ENCODE data around the gene CELA2A.
"Not testable (repeated sequence)": the region's sequence is repeated elsewhere in the genome, so short reads cannot be mapped to it uniquely, and the experiment has no call there.

Gene CELA2A

GRCh38 chr1:15513192-15513591 lies 56.7 kb downstream of the CELA2A start:
- H3K4me1 ChIP-seq, result peaks cover 0 to 6% (median 0%) of the 10 kb centered on the region in 4 donors
- no peak overlapping the region for H3K27ac ChIP-seq
- DNase-seq, result no peak
- H3K9me3 ChIP-seq, result no peaks in the 10 kb centered on the region
- H3K36me3 ChIP-seq, result peaks cover 12 to 52% (median 16%) of the 10 kb centered on the region in 3 donors
- H3K4me3 ChIP-seq, result no peak overlapping the region
- intact Hi-C loops (cut with DNase I; ENCODE audit: low total_unique reads), result no loop called here
- TF ChIP-seq CTCF (IDR thresholded peaks at IDR 0.05), result no peak
- H3K27me3 ChIP-seq, result no peaks in the 10 kb centered on the region

- DNase-seq, result no peak
- Histone ChIP-seq H3K27me3 (no peaks in the 10 kb centered on the region), H3K4me3 (no peak overlapping the region), H3K4me1 (peaks cover 0 to 6% (median 0%) of the 10 kb centered on the region in 4 donors), H3K27ac (no peak overlapping the region), H3K9me3 (no peaks in the 10 kb centered on the region), H3K36me3 (peaks cover 12 to 55% (median 16%) of the 10 kb centered on the region in 3 donors)
- no peak for TF ChIP-seq CTCF (IDR thresholded peaks at IDR 0.05)
- intact Hi-C loops (cut with DNase I; ENCODE audit: low total_unique reads), result no loop called here
Observed at GRCh38 chr1:15513919-15514318, 57.4 kb downstream of the CELA2A start.

GRCh38 chr1:15514557-15514956 lies 58.0 kb downstream of the CELA2A start:
- H3K9me3 ChIP-seq; H3K4me3 ChIP-seq; intact Hi-C loops (cut with DNase I; ENCODE audit: low total_unique reads); DNase-seq; H3K27ac ChIP-seq; H3K27me3 ChIP-seq; H3K4me1 ChIP-seq: not testable (repeated sequence)
- H3K36me3 ChIP-seq, result peaks cover 12 to 55% (median 16%) of the 10 kb centered on the region in 3 donors

GRCh38 chr1:15515022-15515663 lies 58.6 kb downstream of the CELA2A start:
- TF ChIP-seq CTCF (IDR thresholded peaks at IDR 0.05), result no peak
- DNase-seq, result no peak
- Histone ChIP-seq H3K27me3 (no peaks in the 10 kb centered on the region), H3K4me1 (peaks cover 0 to 6% (median 0%) of the 10 kb centered on the region in 4 donors), H3K36me3 (peaks cover 12 to 55% (median 16%) of the 10 kb centered on the region in 3 donors), H3K4me3 (no peak overlapping the region), H3K9me3 (no peaks in the 10 kb centered on the region), H3K27ac (no peak overlapping the region)
- intact Hi-C loops (cut with DNase I; ENCODE audit: low total_unique reads), result no loop called here

GRCh38 chr1:15519625-15520024 lies 63.1 kb downstream of the CELA2A start:
- intact Hi-C loops (cut with DNase I; ENCODE audit: low total_unique reads), result no loop called here

GRCh38 chr1:15521206-15521906 lies 64.8 kb downstream of the CELA2A start:
- H3K9me3 ChIP-seq; DNase-seq; intact Hi-C loops (cut with DNase I; ENCODE audit: low total_unique reads); H3K4me3 ChIP-seq; H3K27me3 ChIP-seq; H3K27ac ChIP-seq: not testable (repeated sequence)
- Histone ChIP-seq H3K36me3 (peaks cover 5 to 19% (median 12%) of the 10 kb centered on the region in 3 donors), H3K4me1 (peaks cover 0 to 24% (median 17%) of the 10 kb centered on the region in 4 donors)

More at GRCh38 chr1:15519625-15520024, 63.1 kb downstream of the CELA2A start:
- TF ChIP-seq CTCF (IDR thresholded peaks at IDR 0.05), result no peak
- no peaks in the 10 kb centered on the region for H3K9me3 ChIP-seq
- H3K36me3 ChIP-seq, result peaks cover 5 to 28% (median 12%) of the 10 kb centered on the region in 3 donors
- no peaks in the 10 kb centered on the region for H3K27me3 ChIP-seq
- H3K4me1 ChIP-seq, result peaks cover 0 to 13% (median 9%) of the 10 kb centered on the region in 4 donors
- H3K4me3 ChIP-seq, result no peak overlapping the region
- DNase-seq, result no peak
- H3K27ac ChIP-seq, result no peak overlapping the region

All from tibial artery (tissue), 4 donors.